GM18907 (cell line): Measurements from ENCODE around the gene TAMALIN.
A peak's percentile ranks its signal among the peaks of the same experiment; 100 is the strongest.

Source experiments
- ATAC-seq: cut with Tn5 transposase; IDR thresholded peaks from one replicate; pipeline ENCODE4 v1.9.1; 2021; ENCODE audit warnings: mild to moderate bottlenecking, moderate library complexity; ENCODE audit not compliant: unreplicated experiment

The TAMALIN gene

GRCh38 chr12:52035926-52036325, 29.2 kb downstream of the TAMALIN start:
- ATAC-seq: no peak

GRCh38 chr12:52036587-52037171, 29.9 kb downstream of the TAMALIN start:
- peak; percentile 36 for ATAC-seq

- ATAC-seq: no peak
Observed at GRCh38 chr12:52037248-52037861, 30.6 kb downstream of the TAMALIN start.

GRCh38 chr12:52038447-52038846, 31.7 kb downstream of the TAMALIN start:
- no peak for ATAC-seq

GRCh38 chr12:52041035-52041434, 34.3 kb downstream of the TAMALIN start:
- ATAC-seq: no peak

- ATAC-seq: no peak
Observed at GRCh38 chr12:52041695-52042123, 35.0 kb downstream of the TAMALIN start.

GRCh38 chr12:52042706-52043385, 36.1 kb downstream of the TAMALIN start:
- no peak for ATAC-seq

GRCh38 chr12:52043386-52044212, 36.9 kb downstream of the TAMALIN start:
- no peak for ATAC-seq

- ATAC-seq: no peak
Observed at GRCh38 chr12:52044292-52044983, 37.7 kb downstream of the TAMALIN start.

- no peak for ATAC-seq
Observed at GRCh38 chr12:52045794-52046199, 39.1 kb downstream of the TAMALIN start.

- no peak for ATAC-seq
Observed at GRCh38 chr12:52046859-52047258, 40.1 kb downstream of the TAMALIN start.

- ATAC-seq: no peak
Observed at GRCh38 chr12:52049286-52049685, 42.5 kb downstream of the TAMALIN start.

GRCh38 chr12:52049688-52050087, 42.9 kb downstream of the TAMALIN start:
- no peak for ATAC-seq

- ATAC-seq: peak; percentile 22
Observed at GRCh38 chr12:52050116-52050757, 43.5 kb downstream of the TAMALIN start.

GRCh38 chr12:52050758-52051541, 44.2 kb downstream of the TAMALIN start, which contains the start of gene NR4A1:
TSS of gene NR4A1 (plus strand) at chr12:52051442. CDS start at chr12:52054329, 2,887 bp downstream.
- ATAC-seq: peak; percentile 78

- no peak for ATAC-seq
Observed at GRCh38 chr12:52052468-52053186, 45.9 kb downstream of the TAMALIN start.

GRCh38 chr12:52053536-52054209, 46.9 kb downstream of the TAMALIN start:
- no peak for ATAC-seq

- ATAC-seq: no peak
Observed at GRCh38 chr12:52054231-52054832, 47.6 kb downstream of the TAMALIN start.
